ENCODE results near the gene ELP5.
A peak's percentile ranks its signal among the peaks of the same experiment; 100 is the strongest.

ELP5 gene

DNA sequence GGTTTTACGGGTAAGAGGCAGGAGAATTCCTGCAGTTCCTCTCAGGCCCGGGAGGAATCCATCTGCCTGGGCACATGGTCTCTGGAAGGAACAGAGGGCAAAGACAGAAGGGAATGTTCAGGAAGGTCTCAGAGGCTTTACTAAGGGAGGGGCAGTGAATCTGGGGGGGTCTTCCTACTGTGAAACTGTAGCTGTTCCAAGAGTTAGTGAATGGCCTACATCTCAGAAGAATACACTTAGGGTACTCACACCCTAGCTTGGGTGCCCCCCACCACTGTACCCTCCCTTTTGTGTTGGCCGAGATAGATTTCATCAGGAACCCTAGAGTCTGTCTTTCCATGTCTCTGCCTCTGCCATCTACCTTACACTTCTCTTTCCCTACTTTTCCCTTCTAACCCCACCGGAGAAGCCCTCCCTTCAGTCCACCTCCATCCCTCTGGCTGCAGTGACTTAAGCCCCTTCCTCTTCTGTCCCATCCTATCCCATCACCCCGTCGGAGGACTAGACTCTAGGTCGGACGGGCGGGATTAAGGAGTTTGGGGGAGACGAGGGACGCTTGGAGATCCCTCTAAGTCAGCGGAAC is 32.7 kb upstream of the ELP5 start:
- DNase-seq: no peak

- peak; percentile 92 for DNase-seq
These were observed 32.0 kb upstream of the ELP5 start, which contains the start of the genes ACADVL and DLG4 for GRCh38 chr17:7219812-7220592. ACADVL (plus strand) TSS chr17:7219938; CDS start chr17:7219985, 47 bp downstream. DLG4 (minus strand) TSS chr17:7219836.

- DNase-seq: peak; percentile 82
These were observed 31.3 kb upstream of the ELP5 start for GRCh38 chr17:7220593-7221277.

- DNase-seq: no peak
These were observed 30.5 kb upstream of the ELP5 start for GRCh38 chr17:7221278-7222092.

DNA sequence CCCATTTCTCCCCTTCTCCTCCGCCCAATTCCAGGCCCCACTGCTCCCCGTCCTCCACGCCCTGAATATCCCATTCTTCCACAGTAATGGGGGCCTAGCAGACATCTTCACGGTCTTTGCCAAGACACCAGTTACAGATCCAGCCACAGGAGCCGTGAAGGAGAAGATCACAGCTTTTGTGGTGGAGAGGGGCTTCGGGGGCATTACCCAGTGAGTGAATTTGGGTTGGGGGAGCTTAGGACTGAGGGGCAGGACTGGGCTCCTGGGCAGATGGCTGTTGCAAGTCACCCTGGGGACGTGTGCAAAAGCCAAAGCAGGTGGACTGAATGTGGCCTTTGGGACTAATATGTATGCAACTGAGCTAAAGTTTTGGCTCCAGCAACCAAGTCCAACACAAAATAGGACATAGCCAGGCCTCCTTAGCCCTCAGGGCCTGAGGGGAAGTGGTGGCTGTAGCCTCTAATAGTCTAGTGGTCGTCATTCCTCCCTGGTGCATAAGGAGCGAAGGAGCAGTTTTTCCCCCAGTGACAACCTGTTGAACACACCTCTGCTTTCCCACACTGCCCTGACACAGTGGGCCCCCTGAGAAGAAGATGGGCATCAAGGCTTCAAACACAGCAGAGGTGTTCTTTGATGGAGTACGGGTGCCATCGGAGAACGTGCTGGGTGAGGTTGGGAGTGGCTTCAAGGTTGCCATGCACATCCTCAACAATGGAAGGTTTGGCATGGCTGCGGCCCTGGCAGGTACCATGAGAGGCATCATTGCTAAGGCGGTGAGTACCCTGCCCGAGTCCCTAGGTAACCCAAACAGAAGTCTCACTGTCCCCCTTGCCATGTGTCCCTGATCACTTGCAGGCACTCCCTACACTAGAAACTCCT is 29.7 kb upstream of the ELP5 start:
- no peak for DNase-seq

DNA sequence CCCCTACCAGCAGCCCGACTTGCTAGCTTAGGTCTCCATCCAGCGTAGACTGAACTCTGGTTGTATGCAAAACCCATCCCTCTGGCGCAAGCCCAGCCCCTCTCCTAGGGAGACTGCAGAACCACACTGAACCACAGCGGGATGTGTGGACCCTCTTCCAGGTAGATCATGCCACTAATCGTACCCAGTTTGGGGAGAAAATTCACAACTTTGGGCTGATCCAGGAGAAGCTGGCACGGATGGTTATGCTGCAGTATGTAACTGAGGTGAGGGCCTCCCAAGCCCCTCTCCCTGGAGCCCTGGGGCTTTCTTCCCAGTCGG is 29.1 kb upstream of the ELP5 start:
- DNase-seq: no peak

DNA sequence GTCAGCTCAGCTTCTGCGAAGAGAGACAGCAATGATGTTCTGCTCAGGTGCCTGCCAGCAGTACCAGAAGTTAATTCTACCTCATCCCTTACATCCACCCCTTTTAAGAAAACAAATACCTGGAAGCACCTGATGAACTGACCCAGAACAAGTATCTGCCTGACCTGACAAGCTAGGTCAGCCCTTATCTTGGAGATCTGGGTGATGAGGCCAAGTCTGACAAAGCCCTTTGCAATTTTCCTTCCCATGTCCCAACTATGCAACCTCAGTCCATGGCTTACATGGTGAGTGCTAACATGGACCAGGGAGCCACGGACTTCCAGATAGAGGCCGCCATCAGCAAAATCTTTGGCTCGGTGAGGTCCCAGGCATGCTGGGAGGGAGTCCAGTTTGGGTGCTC is 28.6 kb upstream of the ELP5 start:
- DNase-seq: no peak

- no peak for DNase-seq
These were observed 27.9 kb upstream of the ELP5 start for GRCh38 chr17:7224110-7224509.

GRCh38 chr17:7224661-7225111 is 27.3 kb upstream of the ELP5 start:
- DNase-seq: no peak

DNA sequence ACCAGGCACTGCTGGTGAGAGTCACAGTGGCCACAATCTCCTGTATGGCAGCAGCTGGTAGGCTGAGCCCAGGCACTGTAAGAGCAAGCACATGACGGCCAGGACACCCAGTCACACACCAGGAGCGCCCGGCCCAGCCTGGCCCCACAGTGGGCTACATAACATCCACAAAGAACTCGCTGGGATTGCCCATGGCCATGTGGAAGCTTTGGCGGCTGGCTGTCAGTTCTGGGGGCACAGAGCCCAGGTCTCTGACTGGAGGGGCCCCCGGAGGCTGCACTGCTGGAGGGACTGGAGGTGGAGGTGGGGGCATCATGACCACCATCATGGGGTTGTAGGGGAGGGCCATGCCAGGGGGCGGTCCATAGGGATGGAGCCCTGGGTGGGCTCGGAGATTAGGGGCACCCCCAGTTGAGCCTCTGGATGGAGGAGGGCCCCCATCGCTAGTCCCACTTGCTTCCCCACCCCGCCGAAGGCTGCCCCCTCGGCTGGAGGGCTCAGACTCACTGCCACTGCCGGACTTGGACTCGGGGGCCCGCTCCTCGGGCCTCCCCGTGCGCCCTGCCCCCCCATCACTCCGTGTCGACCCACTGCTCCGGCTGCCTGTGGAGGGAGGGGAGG is 26.2 kb upstream of the ELP5 start:
- DNase-seq: no peak

DNA sequence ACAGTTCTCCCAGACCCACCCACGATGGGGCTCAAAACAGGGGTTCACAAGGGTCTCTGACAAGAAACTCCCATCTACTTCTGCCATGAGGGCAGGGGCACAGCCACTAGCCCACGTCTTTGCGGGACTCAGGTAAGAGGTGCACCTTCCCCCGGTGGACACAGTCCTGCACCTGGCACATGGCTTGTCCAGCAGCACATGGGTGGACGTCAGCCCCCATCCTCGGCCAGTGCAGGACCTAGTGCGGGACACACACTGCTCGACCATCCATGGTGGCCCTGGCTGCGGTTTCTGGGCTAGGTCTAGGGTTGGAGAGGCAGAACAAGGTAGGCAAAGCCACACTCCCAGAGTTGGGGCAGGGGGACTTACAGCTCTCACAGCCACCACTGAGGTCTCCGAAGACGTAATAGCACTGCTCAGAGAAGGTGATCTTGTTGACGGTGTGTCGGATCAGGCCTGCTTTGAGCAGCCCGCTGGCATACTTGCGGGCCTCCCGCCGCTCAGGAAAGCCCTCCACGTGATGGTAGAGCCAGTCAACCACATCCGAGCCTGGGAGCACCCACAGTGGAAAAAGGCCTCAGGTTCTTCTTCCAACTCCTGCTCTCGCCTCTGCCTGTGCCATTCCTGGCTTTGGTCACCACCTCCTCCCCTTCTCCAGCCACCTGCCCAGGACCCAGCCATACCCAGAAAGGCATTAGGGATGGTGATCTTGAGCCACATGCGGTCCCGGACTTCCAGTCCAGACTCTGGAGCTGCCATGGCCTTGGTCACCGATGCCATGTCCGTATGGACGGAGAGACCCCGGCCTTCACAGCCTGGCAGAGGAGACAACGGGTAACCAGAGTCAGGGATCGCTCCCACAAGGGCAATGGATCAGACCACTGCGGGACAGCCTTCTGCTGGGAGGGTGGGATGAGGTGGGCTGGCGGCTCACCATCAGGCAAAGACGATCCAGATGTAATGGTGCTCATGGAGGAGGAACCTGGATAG is 25.0 kb upstream of the ELP5 start:
- DNase-seq: no peak

- DNase-seq: no peak
These were observed 23.1 kb upstream of the ELP5 start for GRCh38 chr17:7228920-7229319.

DNA sequence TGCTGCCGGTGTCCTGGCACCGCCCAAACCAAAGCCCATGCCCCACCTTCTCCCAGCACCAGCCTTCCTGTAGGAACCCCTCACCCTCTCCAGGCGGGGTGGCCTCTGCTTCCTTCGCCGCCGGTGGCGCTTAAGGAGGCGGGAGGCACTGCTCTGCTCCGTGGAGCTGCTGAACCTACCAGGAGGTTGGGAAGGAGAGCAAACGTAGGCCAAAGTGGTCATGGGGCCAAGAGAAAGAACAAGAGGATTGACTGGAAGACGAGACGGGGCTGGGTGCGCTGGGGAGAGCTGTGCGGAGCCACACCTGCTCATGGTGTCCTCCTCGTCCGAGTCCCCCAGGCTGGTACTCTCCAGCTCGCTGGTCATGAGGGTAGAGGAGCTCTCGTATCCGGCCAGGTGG is 22.5 kb upstream of the ELP5 start:
- DNase-seq: no peak

GRCh38 chr17:7232114-7232513 is 19.9 kb upstream of the ELP5 start:
- DNase-seq: no peak

- peak; percentile 83 for DNase-seq
These were observed 18.3 kb upstream of the ELP5 start for GRCh38 chr17:7233701-7234082.

DNA sequence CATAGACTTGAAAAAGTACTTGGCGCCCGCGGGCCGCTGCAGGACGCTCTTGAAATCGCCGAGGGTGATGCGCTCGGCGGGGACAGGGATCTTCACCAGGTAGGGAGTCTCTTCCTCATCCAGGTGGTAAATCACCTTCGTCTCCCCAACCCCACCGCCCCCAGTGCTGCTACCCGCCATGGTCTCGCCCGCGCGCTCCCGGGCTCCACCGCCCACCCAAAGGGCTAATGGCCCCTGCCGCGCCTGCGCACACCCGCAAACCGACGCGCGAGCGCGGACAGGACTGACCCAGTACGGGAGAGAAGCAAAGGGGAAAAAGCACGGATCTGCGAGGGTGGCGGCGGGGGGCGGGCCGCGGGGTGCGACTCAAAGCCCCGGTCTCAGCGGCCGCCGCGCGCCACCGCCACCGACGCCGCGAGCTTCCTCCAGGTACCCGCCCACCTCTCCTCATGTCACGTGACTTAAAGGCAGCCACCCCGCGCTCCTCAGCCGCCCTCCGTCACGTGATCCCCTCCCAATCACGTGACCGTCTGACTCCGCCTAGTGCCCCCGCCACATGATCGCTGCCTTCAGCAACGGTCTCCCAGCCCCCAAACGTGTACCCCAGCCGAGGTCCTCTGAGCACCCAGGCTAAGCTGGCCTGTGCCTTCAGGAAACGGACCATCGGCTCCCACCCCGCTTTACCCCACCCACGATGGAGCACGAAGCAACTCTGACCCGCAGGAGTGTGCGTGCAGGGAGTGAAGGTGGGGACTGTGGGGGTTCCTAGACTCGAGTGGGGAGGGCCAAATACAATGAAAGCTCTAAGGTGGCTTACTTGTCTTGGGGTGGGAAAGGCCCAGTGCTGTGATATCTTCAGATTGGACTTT is 17.7 kb upstream of the ELP5 start, which contains the start of gene DVL2:
DVL2 (minus strand) TSS at position 435 of the 869 bp plus-strand sequence; CDS start at position 180, 255 bp downstream.
- DNase-seq: peak; percentile 99

DNA sequence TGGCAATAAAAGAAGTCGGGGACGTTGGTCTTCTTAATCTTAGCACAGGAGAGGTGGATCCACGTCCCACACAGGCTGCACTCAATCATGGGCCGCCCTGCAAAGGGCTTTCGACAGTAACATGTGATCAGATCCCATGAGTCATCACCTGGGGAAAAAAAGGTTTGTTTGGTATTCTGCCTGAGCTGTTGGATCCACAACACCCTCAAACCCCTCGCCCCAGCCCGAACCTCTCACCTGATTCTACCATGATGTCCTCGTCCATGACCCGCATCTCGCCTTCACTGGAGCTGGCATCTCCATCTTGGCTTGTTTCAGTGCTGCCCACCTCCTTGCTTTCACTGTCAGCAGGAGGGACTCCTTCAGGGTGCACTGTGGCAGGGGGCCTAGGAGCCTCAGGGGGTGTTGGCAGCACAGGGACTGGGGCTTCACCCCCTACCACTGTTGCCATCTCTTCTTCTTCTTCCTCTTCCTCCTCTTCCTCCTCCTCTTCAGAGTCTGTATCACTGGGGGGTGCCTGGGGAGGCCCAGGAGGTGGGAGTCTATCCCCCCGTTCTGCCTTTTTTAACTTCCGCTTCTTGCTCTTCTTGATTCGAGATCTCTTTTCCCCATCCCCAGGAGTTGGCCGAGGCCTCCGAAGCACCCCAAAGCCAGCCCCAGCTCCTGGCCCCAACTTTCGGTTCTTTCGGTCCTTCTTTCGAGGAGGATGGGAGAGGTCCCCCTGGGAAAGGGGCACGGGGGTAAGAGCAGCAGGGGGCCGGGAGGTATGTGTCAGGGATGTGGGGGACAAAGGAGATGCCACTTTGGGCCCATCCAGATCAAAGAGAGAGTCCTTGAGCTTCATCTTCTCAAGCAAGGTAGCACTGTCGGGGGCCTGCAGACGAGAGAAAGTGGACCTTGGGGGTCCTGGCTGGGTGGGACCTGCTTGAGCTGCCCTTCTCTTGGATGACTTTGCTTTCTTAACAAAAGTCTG is 16.0 kb upstream of the ELP5 start:
- DNase-seq: no peak

DNA sequence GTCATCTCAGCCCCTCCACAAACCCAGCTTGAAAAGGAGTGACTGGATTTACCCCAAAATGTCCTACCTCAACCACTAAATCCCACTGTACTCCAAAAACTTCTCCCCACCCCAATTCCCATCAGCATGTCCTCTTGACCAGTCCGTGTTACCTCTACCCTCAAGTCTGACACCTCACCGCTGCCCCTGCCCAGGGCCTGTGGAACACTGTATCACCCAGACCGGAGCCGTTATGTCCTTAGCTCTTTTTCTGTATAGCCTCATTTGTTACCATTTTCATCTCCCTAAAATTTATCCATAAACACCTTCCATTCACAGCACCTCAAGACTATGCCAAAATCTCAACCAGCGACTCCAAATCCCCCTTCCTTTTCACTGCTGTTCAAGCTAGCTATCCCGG is 15.2 kb upstream of the ELP5 start:
- no peak for DNase-seq

Measured in NCI-H82 (cell line).